ENCODE data around the gene CMPK2. TPM values are rescaled to one million over a fixed set of nuclear protein-coding genes. Genes with fewer than 3 reads are reported as not detected.

CMPK2 gene
- total and polyA plus RNA-seq, 9 of the 15 experiments (the other 6 are each of a cell fraction or from before 2014, with no cell fraction given), result 2.6 to 10.5 (median 5.0) TPM

DNA sequence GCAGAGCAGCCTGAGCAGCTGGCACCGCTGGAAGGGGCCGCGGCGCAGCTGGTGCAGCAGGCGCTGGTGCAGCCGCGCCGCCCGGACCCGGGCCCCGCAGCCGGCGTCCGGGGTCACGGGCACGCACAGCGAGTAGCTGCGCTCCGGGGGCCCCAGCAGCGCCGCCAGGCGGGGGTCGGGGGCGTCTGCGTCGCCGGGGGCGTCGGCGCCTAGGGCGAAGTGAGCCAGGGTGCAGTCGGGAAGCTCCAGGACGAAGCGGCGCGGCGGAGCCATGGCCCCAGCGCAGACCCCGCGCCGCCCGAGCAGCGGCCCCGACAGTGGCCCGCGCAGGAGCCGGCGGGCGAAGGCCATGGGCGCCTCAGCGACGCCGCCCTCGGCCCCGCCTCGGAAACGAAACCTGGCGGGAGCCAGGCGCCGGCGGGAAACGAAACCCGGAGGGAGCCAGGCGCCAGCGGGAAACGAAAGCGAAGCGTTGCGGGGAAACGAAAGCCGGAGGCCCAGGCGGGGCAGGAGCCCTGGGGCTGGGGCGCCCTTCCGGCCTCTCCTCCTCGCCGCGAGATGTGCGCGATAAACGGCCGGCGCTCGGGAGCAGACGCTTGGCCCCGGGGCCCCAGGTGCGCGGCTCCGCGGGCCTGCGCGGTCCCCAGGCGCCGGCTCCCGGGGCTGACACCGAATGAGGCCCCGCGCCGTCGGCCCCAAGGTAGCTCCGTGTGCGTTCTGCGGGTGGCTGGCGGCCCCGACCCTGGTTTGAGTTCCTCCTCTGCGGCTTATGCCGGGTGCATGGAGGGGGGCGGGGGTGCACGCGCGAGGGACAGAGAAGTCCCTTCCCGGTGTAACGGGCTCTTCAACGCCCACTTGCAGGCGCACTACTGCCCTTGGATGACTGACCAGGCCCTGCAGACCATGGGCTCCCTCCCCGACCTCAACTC lies at the start of gene CMPK2 (continued):
- TF ChIP-seq, protein P1, sequence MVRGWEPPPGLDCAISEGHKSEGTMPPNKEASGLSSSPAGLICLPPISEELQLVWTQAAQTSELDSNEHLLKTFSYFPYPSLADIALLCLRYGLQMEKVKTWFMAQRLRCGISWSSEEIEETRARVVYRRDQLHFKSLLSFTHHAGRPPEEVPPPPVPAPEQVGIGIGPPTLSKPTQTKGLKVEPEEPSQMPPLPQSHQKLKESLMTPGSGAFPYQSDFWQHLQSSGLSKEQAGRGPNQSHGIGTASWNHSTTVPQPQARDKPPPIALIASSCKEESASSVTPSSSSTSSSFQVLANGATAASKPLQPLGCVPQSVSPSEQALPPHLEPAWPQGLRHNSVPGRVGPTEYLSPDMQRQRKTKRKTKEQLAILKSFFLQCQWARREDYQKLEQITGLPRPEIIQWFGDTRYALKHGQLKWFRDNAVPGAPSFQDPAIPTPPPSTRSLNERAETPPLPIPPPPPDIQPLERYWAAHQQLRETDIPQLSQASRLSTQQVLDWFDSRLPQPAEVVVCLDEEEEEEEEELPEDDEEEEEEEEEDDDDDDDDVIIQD (CRISPR knock-in tag; IDR thresholded peaks at IDR 0.05), result 0 out of 2 replicates have a peak, but pooled peaks have one; percentile 15
- TF ChIP-seq MCM5 (IDR thresholded peaks at IDR 0.05; ENCODE audit: low read depth) (no peak), ZKSCAN8 (CRISPR knock-in tag; IDR thresholded peaks at IDR 0.05) (no peak), ZNF707 (CRISPR knock-in tag; conservative IDR thresholded peaks at IDR 0.05) (no peak), ZNF3 (CRISPR knock-in tag; IDR thresholded peaks at IDR 0.05) (no peak), NRF1 (conservative IDR thresholded peaks at IDR 0.05 in 1 of 2, IDR thresholded peaks at IDR 0.05 in 1 of 2) (peak; percentile 77 to 79), SMAD4 (CRISPR knock-in tag; conservative IDR thresholded peaks at IDR 0.05) (peak; percentile 96), SRSF7 (optimal IDR thresholded peaks at IDR 0.05; ENCODE audit: low read depth, low read length) (no peak), KLF13 (tag; IDR thresholded peaks at IDR 0.05; ENCODE audit: borderline replicate concordance, low read depth) (peak; percentile 72; the same call in 1 of the 2 replicates), ZNF717 (CRISPR knock-in tag; IDR thresholded peaks at IDR 0.05) (no peak), PTRF (tag; IDR thresholded peaks at IDR 0.05) (no peak), PRPF4 (IDR thresholded peaks at IDR 0.05; ENCODE audit: insufficient read depth, low read depth, low read length, poor library complexity, severe bottlenecking) (no peak), MCM7 (IDR thresholded peaks at IDR 0.05) (no peak), DDX20 (tag; IDR thresholded peaks at IDR 0.05; ENCODE audit: low read depth) (no peak)
- TF ChIP-seq, protein P2, sequence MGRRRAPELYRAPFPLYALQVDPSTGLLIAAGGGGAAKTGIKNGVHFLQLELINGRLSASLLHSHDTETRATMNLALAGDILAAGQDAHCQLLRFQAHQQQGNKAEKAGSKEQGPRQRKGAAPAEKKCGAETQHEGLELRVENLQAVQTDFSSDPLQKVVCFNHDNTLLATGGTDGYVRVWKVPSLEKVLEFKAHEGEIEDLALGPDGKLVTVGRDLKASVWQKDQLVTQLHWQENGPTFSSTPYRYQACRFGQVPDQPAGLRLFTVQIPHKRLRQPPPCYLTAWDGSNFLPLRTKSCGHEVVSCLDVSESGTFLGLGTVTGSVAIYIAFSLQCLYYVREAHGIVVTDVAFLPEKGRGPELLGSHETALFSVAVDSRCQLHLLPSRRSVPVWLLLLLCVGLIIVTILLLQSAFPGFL (CRISPR knock-in tag; IDR thresholded peaks at IDR 0.05), result no peak
- TF ChIP-seq, protein P3, sequence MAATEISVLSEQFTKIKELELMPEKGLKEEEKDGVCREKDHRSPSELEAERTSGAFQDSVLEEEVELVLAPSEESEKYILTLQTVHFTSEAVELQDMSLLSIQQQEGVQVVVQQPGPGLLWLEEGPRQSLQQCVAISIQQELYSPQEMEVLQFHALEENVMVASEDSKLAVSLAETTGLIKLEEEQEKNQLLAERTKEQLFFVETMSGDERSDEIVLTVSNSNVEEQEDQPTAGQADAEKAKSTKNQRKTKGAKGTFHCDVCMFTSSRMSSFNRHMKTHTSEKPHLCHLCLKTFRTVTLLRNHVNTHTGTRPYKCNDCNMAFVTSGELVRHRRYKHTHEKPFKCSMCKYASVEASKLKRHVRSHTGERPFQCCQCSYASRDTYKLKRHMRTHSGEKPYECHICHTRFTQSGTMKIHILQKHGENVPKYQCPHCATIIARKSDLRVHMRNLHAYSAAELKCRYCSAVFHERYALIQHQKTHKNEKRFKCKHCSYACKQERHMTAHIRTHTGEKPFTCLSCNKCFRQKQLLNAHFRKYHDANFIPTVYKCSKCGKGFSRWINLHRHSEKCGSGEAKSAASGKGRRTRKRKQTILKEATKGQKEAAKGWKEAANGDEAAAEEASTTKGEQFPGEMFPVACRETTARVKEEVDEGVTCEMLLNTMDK (IDR thresholded peaks at IDR 0.05; ENCODE audit: borderline replicate concordance, insufficient read depth, low read depth, low read length, poor library complexity, severe bottlenecking), result peak; percentile 32
- TF ChIP-seq, protein P4, sequence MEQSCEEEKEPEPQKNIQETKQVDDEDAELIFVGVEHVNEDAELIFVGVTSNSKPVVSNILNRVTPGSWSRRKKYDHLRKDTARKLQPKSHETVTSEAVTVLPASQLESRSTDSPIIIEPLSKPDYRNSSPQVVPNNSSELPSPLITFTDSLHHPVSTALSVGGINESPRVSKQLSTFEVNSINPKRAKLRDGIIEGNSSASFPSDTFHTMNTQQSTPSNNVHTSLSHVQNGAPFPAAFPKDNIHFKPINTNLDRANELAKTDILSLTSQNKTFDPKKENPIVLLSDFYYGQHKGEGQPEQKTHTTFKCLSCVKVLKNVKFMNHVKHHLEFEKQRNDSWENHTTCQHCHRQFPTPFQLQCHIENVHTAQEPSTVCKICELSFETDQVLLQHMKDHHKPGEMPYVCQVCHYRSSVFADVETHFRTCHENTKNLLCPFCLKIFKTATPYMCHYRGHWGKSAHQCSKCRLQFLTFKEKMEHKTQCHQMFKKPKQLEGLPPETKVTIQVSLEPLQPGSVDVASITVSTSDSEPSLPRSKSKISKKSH (CRISPR knock-in tag; IDR thresholded peaks at IDR 0.05), result no peak
- TF ChIP-seq, protein P5, sequence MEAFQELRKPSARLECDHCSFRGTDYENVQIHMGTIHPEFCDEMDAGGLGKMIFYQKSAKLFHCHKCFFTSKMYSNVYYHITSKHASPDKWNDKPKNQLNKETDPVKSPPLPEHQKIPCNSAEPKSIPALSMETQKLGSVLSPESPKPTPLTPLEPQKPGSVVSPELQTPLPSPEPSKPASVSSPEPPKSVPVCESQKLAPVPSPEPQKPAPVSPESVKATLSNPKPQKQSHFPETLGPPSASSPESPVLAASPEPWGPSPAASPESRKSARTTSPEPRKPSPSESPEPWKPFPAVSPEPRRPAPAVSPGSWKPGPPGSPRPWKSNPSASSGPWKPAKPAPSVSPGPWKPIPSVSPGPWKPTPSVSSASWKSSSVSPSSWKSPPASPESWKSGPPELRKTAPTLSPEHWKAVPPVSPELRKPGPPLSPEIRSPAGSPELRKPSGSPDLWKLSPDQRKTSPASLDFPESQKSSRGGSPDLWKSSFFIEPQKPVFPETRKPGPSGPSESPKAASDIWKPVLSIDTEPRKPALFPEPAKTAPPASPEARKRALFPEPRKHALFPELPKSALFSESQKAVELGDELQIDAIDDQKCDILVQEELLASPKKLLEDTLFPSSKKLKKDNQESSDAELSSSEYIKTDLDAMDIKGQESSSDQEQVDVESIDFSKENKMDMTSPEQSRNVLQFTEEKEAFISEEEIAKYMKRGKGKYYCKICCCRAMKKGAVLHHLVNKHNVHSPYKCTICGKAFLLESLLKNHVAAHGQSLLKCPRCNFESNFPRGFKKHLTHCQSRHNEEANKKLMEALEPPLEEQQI (IDR thresholded peaks at IDR 0.05), result no peak

Data from K562 (cell line).